B cell (primary cell): ENCODE results near the gene SYNE1.

Source experiments
- CTCF ChIP-seq: fragments of 200-600 bp; IDR thresholded peaks from one replicate; pipeline ENCODE4 v1.8.0; 2022; ENCODE audit warnings: antibody characterized with exemption, mild to moderate bottlenecking
- EZH2 ChIP-seq: IDR thresholded peaks from 2 replicates; pipeline ENCODE4 v1.6.1; 2012; ENCODE audit warnings: borderline replicate concordance, low read depth, mild to moderate bottlenecking, moderate library complexity, low read length; ENCODE audit not compliant: insufficient read depth, poor library complexity, severe bottlenecking

GRCh38 chr6:152176268-152176667 is 460.9 kb downstream of the SYNE1 start:
- no peak for TF ChIP-seq EZH2
- TF ChIP-seq CTCF = no peak
